Endodermal cell (in vitro differentiated cells): ENCODE data around the gene EME2. TPM values are rescaled to one million over a fixed set of nuclear protein-coding genes. Genes with fewer than 3 reads are reported as not detected.

Experiments
- DNase-seq: peaks from one replicate; pipeline ENCODE4 v3.0.0-alpha.2; 2017
- H3K27ac ChIP-seq: 2 replicates; pipeline ENCODE4 v1.5.1; 2013; ENCODE audit warnings: mild to moderate bottlenecking, low read depth, low read length, moderate library complexity
- H3K27me3 ChIP-seq: 2 replicates; pipeline ENCODE4 v1.6.1; 2013; ENCODE audit warnings: mild to moderate bottlenecking, low read length, moderate library complexity; ENCODE audit not compliant: insufficient read depth, control insufficient read depth, poor library complexity, severe bottlenecking
- H3K36me3 ChIP-seq: 2 replicates; pipeline ENCODE4 v1.7.0; 2013; ENCODE audit warnings: mild to moderate bottlenecking, low read length, moderate library complexity; ENCODE audit not compliant: control insufficient read depth, insufficient read depth
- H3K4me1 ChIP-seq: one replicate; pipeline ENCODE4 v1.7.0; 2013; ENCODE audit warnings: low read length; ENCODE audit not compliant: control insufficient read depth, insufficient read depth
- H3K4me3 ChIP-seq: 2 replicates; pipeline ENCODE4 v1.5.1; 2013; ENCODE audit warnings: mild to moderate bottlenecking, low read length, moderate library complexity
- H3K9ac ChIP-seq: 2 replicates; pipeline ENCODE4 v1.6.1; 2013; ENCODE audit warnings: mild to moderate bottlenecking, low read length, moderate library complexity; ENCODE audit not compliant: poor library complexity, severe bottlenecking; ENCODE audit errors: extremely low read depth
- H3K9me3 ChIP-seq: 2 replicates; pipeline ENCODE4 v1.6.1; 2013; ENCODE audit warnings: mild to moderate bottlenecking, low read length, moderate library complexity; ENCODE audit not compliant: control insufficient read depth
- H3K27ac Mint-ChIP-seq: 2 replicates; pipeline ENCODE4 v1.8.0; 2020; ENCODE audit warnings: mixed read lengths
- H3K27me3 Mint-ChIP-seq: 2 replicates; pipeline ENCODE4 v1.8.0; 2021; ENCODE audit warnings: mild to moderate bottlenecking, mixed read lengths; ENCODE audit not compliant: insufficient read depth
- H3K36me3 Mint-ChIP-seq: 2 replicates; pipeline ENCODE4 v1.8.0; 2020; ENCODE audit warnings: low read depth, mixed read lengths
- H3K4me1 Mint-ChIP-seq: 2 replicates; pipeline ENCODE4 v1.8.0; 2020; ENCODE audit warnings: mixed read lengths
- H3K4me3 Mint-ChIP-seq: 2 replicates; pipeline ENCODE4 v1.8.0; 2020; ENCODE audit warnings: mild to moderate bottlenecking, moderate library complexity, mixed read lengths
- H3K9me3 Mint-ChIP-seq: 2 replicates; pipeline ENCODE4 v1.8.0; 2020; ENCODE audit warnings: mild to moderate bottlenecking, mixed read lengths
- CTCF ChIP-seq: fragments of 200-600 bp; sonication (generic); conservative IDR thresholded peaks from 2 replicates; pipeline ENCODE4 v1.5.0; 2021; ENCODE audit warnings: antibody characterized with exemption, mild to moderate bottlenecking
- WGBS, 2 experiments: methylation state at CpG; one replicate each; pipeline versions ENCODE4 v1.1.5 to v1.1.7; 2013; ENCODE audit warnings: missing lambda C conversion rate in 2 of 2, mixed read lengths in 1 of 2; ENCODE audit not compliant: insufficient coverage in 1 of 2, insufficient read length in 1 of 2; 5-methylcytosine and 5-hydroxymethylcytosine counted together
- total RNA-seq, 2 donors: library from RNA; stranded (reverse); fragmentation: NEBNext Ultra II Directional in 1 of 2; extraction: Animal tissue kit (Norgen Biotek cat#: 25700) in 1 of 2; gene quantifications; 2 replicates in 1 of 2; 3 replicates in 1 of 2; pipeline ENCODE4 v1.2.1, GENCODE V29; 2021

The EME2 gene
- total RNA-seq, 2 donors from 2014 or later: 34.3 to 64.3 TPM

DNA sequence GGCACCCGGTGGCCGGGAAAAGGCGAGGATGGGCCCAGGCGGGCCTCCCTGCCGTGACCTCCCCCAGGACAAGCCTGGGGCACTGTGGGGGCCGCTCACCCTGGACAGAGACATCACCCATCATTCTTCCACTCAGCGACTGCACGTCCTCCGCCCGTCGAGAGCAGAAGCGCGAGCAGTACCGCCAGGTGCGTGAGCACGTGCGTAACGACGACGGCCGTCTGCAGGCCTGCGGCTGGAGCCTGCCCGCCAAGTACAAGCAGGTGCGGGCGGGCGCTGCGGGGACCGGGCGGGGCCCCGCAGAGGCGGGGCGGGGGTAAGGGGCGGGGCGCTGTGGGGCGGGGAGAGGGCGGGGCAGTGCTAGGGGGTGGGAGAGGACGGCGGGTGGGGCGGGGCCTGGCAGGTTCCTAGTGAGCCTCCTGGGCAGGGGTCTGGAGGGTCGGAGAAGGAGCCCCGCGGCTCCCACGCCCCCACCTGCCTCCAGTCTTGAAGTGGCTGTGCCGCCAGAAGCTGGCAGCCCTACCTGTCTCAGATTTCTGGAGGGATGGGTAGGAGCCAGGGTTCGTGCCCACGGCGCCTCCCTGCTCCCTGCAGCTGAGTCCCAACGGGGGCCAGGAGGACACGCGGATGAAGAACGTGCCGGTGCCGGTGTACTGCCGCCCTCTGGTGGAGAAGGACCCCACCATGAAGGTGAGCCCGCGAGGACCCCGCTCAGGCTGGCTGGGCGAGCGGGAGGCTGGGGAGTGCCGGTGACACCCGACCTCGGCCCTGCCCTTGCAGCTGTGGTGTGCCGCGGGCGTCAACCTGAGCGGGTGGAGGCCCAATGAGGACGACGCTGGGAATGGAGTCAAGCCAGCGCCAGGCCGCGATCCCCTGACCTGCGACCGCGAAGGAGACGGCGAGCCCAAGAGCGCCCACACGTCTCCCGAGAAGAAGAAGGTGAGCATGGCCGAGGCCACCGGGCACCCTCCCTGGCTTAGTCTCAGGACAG is 8.8 kb upstream of the EME2 start:
- H3K4me1 Mint-ChIP-seq: no peaks in the 10 kb centered on the region

DNA sequence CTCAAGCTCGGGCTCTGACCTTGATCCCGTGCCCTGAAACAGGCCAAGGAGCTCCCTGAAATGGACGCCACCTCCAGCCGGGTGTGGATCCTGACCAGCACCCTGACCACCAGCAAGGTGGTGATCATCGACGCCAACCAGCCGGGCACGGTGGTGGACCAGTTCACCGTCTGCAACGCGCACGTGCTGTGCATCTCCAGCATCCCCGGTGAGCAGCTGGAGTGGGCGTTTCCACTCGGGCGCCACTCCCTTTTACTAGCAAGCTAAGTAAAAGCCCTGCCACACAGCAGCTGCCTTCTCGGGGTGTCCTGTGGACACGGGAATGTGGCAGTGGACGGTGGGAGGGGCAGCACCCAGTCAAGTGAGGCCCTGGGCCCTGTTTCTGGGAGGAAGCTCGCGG is 7.6 kb upstream of the EME2 start:
- Histone ChIP-seq H3K9ac (no peak overlapping the region), H3K9me3 (no peaks in the 10 kb centered on the region), H3K27me3 (no peaks in the 10 kb centered on the region), H3K27ac (no peak overlapping the region), H3K36me3 (peaks cover 17% of the 10 kb centered on the region), H3K4me1 (no peaks in the 10 kb centered on the region), H3K4me3 (no peak overlapping the region)
- Mint-ChIP-seq H3K27me3 (no peaks in the 10 kb centered on the region), H3K4me1 (no peaks in the 10 kb centered on the region), H3K9me3 (no peaks in the 10 kb centered on the region), H3K4me3 (no peak overlapping the region), H3K36me3 (peaks cover 17% of the 10 kb centered on the region), H3K27ac (no peak overlapping the region)
- no peak for DNase-seq
- no peak for TF ChIP-seq CTCF
- WGBS, 2 experiments: 96% methylated on average over 16 to 21 of the region's 21 CpGs

More for the DNA sequence above, 8.8 kb upstream of the EME2 start:
- TF ChIP-seq CTCF: peak; percentile 82
- no peak overlapping the region for H3K4me3 ChIP-seq
- no peaks in the 10 kb centered on the region for H3K27me3 Mint-ChIP-seq
- H3K36me3 Mint-ChIP-seq: peaks cover 17% of the 10 kb centered on the region
- no peak overlapping the region for H3K4me3 Mint-ChIP-seq
- H3K9ac ChIP-seq: no peak overlapping the region
- H3K27me3 ChIP-seq: no peaks in the 10 kb centered on the region
- no peaks in the 10 kb centered on the region for H3K9me3 Mint-ChIP-seq
- H3K36me3 ChIP-seq: peaks cover 15% of the 10 kb centered on the region
- H3K4me1 ChIP-seq: no peaks in the 10 kb centered on the region
- no peak overlapping the region for H3K27ac ChIP-seq
- peak; percentile 95 for DNase-seq
- H3K9me3 ChIP-seq: no peaks in the 10 kb centered on the region
- no peak overlapping the region for H3K27ac Mint-ChIP-seq
- WGBS, 2 experiments: 72 to 74% methylated on average over 19 to 72 of the region's 81 CpGs

DNA sequence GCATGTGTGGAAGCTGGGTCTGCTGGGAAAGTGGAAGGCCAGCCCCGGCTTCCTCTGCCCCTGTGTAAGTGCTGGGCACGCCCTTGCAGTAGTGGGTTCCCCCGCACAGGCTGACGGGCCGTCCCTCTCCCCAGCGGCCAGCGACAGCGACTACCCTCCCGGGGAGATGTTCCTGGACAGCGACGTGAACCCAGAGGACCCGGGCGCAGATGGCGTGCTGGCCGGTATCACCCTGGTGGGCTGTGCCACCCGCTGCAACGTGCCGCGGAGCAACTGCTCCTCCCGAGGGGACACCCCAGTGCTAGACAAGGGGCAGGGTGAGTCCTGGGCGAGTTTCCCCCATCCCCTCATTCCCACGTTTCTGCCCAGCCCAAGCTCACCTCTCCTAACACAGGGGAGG is 6.8 kb upstream of the EME2 start:
- Histone ChIP-seq H3K4me3 (no peak overlapping the region), H3K9ac (no peak overlapping the region), H3K4me1 (no peaks in the 10 kb centered on the region), H3K27ac (no peak overlapping the region), H3K9me3 (no peaks in the 10 kb centered on the region), H3K36me3 (peaks cover 23% of the 10 kb centered on the region), H3K27me3 (no peaks in the 10 kb centered on the region)
- no peaks in the 10 kb centered on the region for H3K9me3 Mint-ChIP-seq
- H3K4me3 Mint-ChIP-seq: no peak overlapping the region
- peaks cover 19% of the 10 kb centered on the region for H3K36me3 Mint-ChIP-seq
- no peak for DNase-seq
- no peaks in the 10 kb centered on the region for H3K27me3 Mint-ChIP-seq
- no peak for TF ChIP-seq CTCF
- no peaks in the 10 kb centered on the region for H3K4me1 Mint-ChIP-seq
- 92 to 97% methylated on average over 21 to 22 of the region's 22 CpGs for WGBS, 2 experiments
- H3K27ac Mint-ChIP-seq: no peak overlapping the region
